GM21619 (cell line): ENCODE data around the gene ZNF521.

ENCODE experiments used
- ATAC-seq: cut with Tn5 transposase; IDR thresholded peaks from one replicate; pipeline ENCODE4 v1.9.1; 2021; ENCODE audit not compliant: unreplicated experiment

ZNF521 gene

GRCh38 chr18:25253779-25254178, 98.2 kb downstream of the ZNF521 start:
- ATAC-seq, result no peak

- no peak for ATAC-seq
Measured at GRCh38 chr18:25253136-25253535, 98.8 kb downstream of the ZNF521 start.

- no peak for ATAC-seq
Measured at GRCh38 chr18:25251068-25251467, 100.9 kb downstream of the ZNF521 start.

GRCh38 chr18:25250474-25250851, 101.5 kb downstream of the ZNF521 start:
- ATAC-seq, result no peak

GRCh38 chr18:25248755-25249154, 103.2 kb downstream of the ZNF521 start:
- no peak for ATAC-seq

GRCh38 chr18:25247725-25248124, 104.2 kb downstream of the ZNF521 start:
- ATAC-seq, result no peak

GRCh38 chr18:25244924-25245698, 106.9 kb downstream of the ZNF521 start:
- ATAC-seq, result no peak

- no peak for ATAC-seq
Measured at GRCh38 chr18:25244170-25244569, 107.8 kb downstream of the ZNF521 start.

- no peak for ATAC-seq
Measured at GRCh38 chr18:25243754-25244153, 108.2 kb downstream of the ZNF521 start.

- ATAC-seq, result no peak
Measured at GRCh38 chr18:25243257-25243656, 108.7 kb downstream of the ZNF521 start.

GRCh38 chr18:25240420-25240770, 111.6 kb downstream of the ZNF521 start:
- ATAC-seq, result no peak

GRCh38 chr18:25239581-25240419, 112.2 kb downstream of the ZNF521 start:
- ATAC-seq, result no peak

GRCh38 chr18:25239151-25239550, 112.8 kb downstream of the ZNF521 start:
- ATAC-seq, result no peak

GRCh38 chr18:25237571-25238267, 114.2 kb downstream of the ZNF521 start:
- no peak for ATAC-seq

GRCh38 chr18:25236736-25237135, 115.2 kb downstream of the ZNF521 start:
- no peak for ATAC-seq

GRCh38 chr18:25235401-25236042, 116.4 kb downstream of the ZNF521 start:
- no peak for ATAC-seq

- no peak for ATAC-seq
Measured at GRCh38 chr18:25234740-25235345, 117.1 kb downstream of the ZNF521 start.

- ATAC-seq, result no peak
Measured at GRCh38 chr18:25234322-25234639, 117.7 kb downstream of the ZNF521 start.

GRCh38 chr18:25233528-25234321, 118.2 kb downstream of the ZNF521 start:
- no peak for ATAC-seq

GRCh38 chr18:25231327-25231691, 120.7 kb downstream of the ZNF521 start:
- no peak for ATAC-seq
